Effector memory CD4-positive, alpha-beta T cell (primary cell): ENCODE data around the gene DARS1.
"Not testable (repeated sequence)": the region's sequence is repeated elsewhere in the genome, so short reads cannot be mapped to it uniquely, and the experiment has no call there.

Experiments
- DNase-seq, 3 donors: peaks; one replicate each; pipeline ENCODE4 v3.0.0-alpha.2; 2020
- H3K27ac ChIP-seq: 2 replicates; pipeline ENCODE4 v1.7.0; 2013; ENCODE audit warnings: mild to moderate bottlenecking, low read length, moderate library complexity; ENCODE audit not compliant: insufficient read depth, poor library complexity, severe bottlenecking
- H3K27me3 ChIP-seq: replicated peaks from 2 replicates; pipeline ENCODE4 v1.7.0; 2013; ENCODE audit warnings: mild to moderate bottlenecking, low read length; ENCODE audit not compliant: insufficient read depth, control insufficient read depth, poor library complexity, severe bottlenecking
- H3K36me3 ChIP-seq: 2 replicates; pipeline ENCODE4 v1.7.0; 2013; ENCODE audit warnings: mild to moderate bottlenecking, low read length, moderate library complexity; ENCODE audit not compliant: control insufficient read depth, insufficient read depth
- H3K4me1 ChIP-seq: 2 replicates; pipeline ENCODE4 v1.7.0; 2013; ENCODE audit warnings: low read length, mild to moderate bottlenecking; ENCODE audit not compliant: control insufficient read depth, insufficient read depth, poor library complexity, severe bottlenecking
- H3K4me3 ChIP-seq: 2 replicates; pipeline ENCODE4 v1.7.0; 2013; ENCODE audit warnings: low read length, low read depth, mild to moderate bottlenecking; ENCODE audit not compliant: insufficient read depth, poor library complexity, severe bottlenecking
- H3K9me3 ChIP-seq: 2 replicates; pipeline ENCODE4 v1.7.0; 2013; ENCODE audit warnings: mild to moderate bottlenecking, low read length, moderate library complexity; ENCODE audit not compliant: control insufficient read depth

Gene DARS1

DNA sequence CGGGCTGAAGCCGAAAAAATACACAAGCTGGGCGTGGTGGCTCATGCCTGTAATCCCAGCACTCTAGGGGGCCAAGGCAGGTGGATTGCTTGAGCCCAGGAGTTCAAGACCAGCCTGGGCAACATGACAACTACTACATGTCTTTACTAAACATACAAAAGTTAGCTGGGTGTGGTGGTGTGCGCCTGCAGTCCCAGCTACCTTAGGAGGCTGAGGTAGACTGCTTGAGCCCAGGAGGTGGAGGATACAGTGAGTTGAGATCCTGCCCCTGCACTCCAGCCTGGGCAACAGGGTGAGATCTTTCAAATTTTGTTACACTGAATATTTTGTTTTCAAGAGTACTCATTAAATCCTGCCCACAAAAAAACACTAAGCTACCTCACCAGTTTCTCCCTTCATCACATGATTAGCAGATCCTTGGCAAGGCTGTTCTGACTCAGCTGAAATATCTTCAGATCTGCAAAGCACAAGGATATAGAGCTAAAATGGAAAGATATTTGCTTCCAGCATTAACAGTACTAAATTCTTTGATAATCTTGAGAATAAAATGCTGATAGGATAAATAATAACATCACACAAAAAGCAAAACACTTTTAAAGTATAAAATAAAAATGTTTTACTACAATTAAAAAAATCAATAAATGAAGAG lies 81.0 kb downstream of the DARS1 start:
- peaks cover 2% of the 10 kb centered on the region for H3K36me3 ChIP-seq
- H3K4me3 ChIP-seq: no peak overlapping the region
- no peak overlapping the region for H3K27ac ChIP-seq
- DNase-seq: no peak
- no peaks in the 10 kb centered on the region for H3K9me3 ChIP-seq
- no peaks in the 10 kb centered on the region for H3K27me3 ChIP-seq
- H3K4me1 ChIP-seq: no peaks in the 10 kb centered on the region

GRCh38 chr2:135903650-135904049 lies 81.8 kb downstream of the DARS1 start:
- Histone ChIP-seq H3K27me3 (no peaks in the 10 kb centered on the region), H3K36me3 (no peaks in the 10 kb centered on the region), H3K9me3 (no peaks in the 10 kb centered on the region), H3K4me3 (no peak overlapping the region), H3K27ac (no peak overlapping the region), H3K4me1 (no peaks in the 10 kb centered on the region)
- no peak for DNase-seq

GRCh38 chr2:135899567-135899966 lies 85.9 kb downstream of the DARS1 start:
- no peak overlapping the region for H3K27ac ChIP-seq
- H3K27me3 ChIP-seq: no peaks in the 10 kb centered on the region
- H3K36me3 ChIP-seq: no peaks in the 10 kb centered on the region
- H3K4me1 ChIP-seq: no peaks in the 10 kb centered on the region
- H3K9me3 ChIP-seq: no peaks in the 10 kb centered on the region
- DNase-seq: no peak
- no peak overlapping the region for H3K4me3 ChIP-seq

DNA sequence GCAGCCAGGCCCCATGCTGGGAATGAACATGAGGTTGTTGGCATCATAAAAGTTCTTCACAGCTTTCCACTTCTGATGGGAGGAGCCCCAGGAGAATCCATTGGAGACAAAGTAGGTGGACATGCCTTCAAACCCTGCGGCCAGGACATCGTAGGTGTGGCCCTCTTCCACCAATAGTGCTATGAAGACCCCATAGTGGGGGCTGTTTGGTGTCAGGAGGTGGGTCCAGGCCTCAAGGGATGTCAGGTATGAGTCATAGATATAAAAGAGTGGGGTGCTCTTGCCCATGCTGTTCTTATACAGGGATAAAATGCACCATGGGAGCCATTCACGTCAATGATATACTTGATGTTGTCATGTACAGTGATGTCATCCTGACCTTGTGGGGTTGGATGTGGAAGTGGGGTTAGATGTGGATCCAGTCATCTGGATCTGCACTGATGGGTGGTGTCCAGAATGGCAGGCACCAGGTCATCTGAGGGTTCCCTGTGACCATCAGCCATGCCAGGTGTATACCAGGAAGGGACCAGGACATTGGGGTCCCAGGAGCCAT lies 87.1 kb downstream of the DARS1 start:
- no peak overlapping the region for H3K27ac ChIP-seq
- DNase-seq: no peak
- H3K4me3 ChIP-seq: no peak overlapping the region
- H3K27me3 ChIP-seq: no peaks in the 10 kb centered on the region
- no peaks in the 10 kb centered on the region for H3K36me3 ChIP-seq
- H3K9me3 ChIP-seq: no peaks in the 10 kb centered on the region
- H3K4me1 ChIP-seq: no peaks in the 10 kb centered on the region

GRCh38 chr2:135894930-135895329 lies 90.5 kb downstream of the DARS1 start:
- Histone ChIP-seq H3K27me3 (no peaks in the 10 kb centered on the region), H3K4me3 (no peak overlapping the region), H3K27ac (no peak overlapping the region), H3K36me3 (no peaks in the 10 kb centered on the region), H3K4me1 (no peaks in the 10 kb centered on the region), H3K9me3 (no peaks in the 10 kb centered on the region)
- DNase-seq: no peak

- Histone ChIP-seq H3K4me3 (no peak overlapping the region), H3K4me1 (no peaks in the 10 kb centered on the region)
These were observed 92.0 kb downstream of the DARS1 start for GRCh38 chr2:135893374-135893794.

DNA sequence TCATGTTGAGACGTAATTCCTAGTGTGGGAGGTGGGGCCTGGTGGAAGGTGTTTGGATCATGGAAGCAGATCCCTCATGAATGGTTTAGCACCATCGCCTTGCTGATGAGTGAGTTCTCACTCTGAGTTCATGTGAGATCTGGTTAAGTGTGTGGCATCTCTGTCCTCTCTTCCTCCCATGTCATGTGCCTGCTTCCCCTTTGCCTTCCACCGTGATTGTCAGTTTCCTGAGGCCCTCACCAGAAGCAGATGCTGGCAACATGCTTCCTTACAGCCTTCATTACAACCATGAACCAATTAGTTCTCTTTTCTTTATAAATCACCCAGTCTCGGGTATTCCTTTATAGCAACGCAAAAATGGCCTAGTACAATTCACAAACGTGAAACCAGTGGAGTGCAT lies 94.6 kb downstream of the DARS1 start:
- H3K27me3 ChIP-seq: no peaks in the 10 kb centered on the region
- DNase-seq: no peak
- no peaks in the 10 kb centered on the region for H3K9me3 ChIP-seq
- no peaks in the 10 kb centered on the region for H3K36me3 ChIP-seq
- no peaks in the 10 kb centered on the region for H3K4me1 ChIP-seq
- no peak overlapping the region for H3K27ac ChIP-seq
- no peak overlapping the region for H3K4me3 ChIP-seq

More at GRCh38 chr2:135893374-135893794, 92.0 kb downstream of the DARS1 start:
- Histone ChIP-seq H3K36me3 (no peaks in the 10 kb centered on the region), H3K27ac (no peak overlapping the region), H3K9me3 (no peaks in the 10 kb centered on the region), H3K27me3 (no peaks in the 10 kb centered on the region)
- DNase-seq: no peak

DNA sequence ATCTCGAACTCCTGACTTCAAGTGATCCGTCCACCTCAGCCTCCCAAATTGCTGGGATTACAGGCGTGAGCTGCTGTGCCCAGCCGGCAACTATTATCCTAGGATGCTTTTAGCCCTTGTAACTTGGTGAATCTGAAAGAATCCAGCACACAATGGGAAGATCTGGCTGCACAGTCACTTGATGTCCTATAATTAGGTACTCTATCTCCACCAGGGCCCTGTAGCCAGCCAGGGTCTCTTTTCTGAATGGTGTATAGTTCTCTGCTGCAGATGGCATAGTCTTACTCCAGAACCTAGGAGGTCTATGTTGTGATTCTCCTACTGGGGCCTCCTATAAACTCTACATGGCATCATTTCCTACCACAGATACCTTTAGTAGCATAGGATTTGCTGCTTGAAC lies 95.3 kb downstream of the DARS1 start:
- DNase-seq: no peak
- Histone ChIP-seq H3K4me3 (no peak overlapping the region), H3K36me3 (no peaks in the 10 kb centered on the region), H3K4me1 (no peaks in the 10 kb centered on the region), H3K27me3 (no peaks in the 10 kb centered on the region), H3K27ac (no peak overlapping the region), H3K9me3 (no peaks in the 10 kb centered on the region)

DNA sequence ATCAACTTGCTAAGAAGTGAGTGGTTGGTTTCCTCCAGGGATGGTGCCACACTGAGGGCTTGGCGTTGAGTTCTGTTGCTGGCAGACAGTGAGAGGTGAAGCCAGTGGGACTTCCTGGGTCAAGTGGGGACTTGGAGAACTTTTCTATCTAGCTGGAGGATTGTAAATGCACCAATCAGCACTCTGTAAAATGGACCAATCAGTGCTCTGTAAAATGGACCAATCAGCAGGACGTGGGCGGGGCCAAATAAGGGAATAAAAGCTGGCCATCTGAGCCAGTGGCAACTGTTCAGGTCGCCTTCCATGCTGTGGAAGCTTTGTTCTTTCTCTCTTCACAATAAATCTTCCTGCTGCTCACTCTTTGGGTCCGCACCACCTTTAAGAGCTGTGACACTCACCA lies 96.8 kb downstream of the DARS1 start:
- DNase-seq, H3K36me3 ChIP-seq, H3K9me3 ChIP-seq, H3K4me1 ChIP-seq, H3K4me3 ChIP-seq, H3K27me3 ChIP-seq, H3K27ac ChIP-seq: not testable (repeated sequence)

DNA sequence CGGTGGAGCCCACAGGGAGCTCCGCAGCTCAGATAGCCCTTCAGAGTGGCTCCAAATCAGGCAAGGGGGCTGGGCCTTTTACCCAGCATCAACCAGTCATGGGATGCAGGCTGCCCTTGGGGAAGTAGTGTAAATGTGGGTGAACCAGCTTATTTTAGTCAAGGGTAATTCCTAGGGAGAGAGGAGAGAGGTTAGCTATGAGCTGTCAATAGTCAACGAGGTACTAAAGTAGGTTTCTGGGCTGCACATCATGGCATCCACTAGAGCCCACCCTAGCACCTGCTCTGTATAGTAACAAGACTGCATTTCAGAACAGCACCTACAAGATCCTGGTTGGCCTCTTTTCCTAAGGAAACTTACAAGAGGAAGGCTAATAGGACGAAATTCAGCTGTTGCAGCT lies 99.7 kb downstream of the DARS1 start:
- Histone ChIP-seq H3K27me3 (no peaks in the 10 kb centered on the region), H3K4me1 (no peaks in the 10 kb centered on the region), H3K4me3 (no peak overlapping the region), H3K36me3 (no peaks in the 10 kb centered on the region), H3K9me3 (no peaks in the 10 kb centered on the region), H3K27ac (no peak overlapping the region)
- DNase-seq: no peak
